GM21367 (cell line): ENCODE measurements around the gene UTF1.

ENCODE experiments used
- ATAC-seq: cut with Tn5 transposase; IDR thresholded peaks from one replicate; pipeline ENCODE4 v1.9.1; 2021; ENCODE audit not compliant: unreplicated experiment

The UTF1 gene

GRCh38 chr10:133243593-133243992 is 13.6 kb downstream of the UTF1 start:
- no peak for ATAC-seq

GRCh38 chr10:133245439-133246235 is 15.6 kb downstream of the UTF1 start:
- no peak for ATAC-seq

DNA sequence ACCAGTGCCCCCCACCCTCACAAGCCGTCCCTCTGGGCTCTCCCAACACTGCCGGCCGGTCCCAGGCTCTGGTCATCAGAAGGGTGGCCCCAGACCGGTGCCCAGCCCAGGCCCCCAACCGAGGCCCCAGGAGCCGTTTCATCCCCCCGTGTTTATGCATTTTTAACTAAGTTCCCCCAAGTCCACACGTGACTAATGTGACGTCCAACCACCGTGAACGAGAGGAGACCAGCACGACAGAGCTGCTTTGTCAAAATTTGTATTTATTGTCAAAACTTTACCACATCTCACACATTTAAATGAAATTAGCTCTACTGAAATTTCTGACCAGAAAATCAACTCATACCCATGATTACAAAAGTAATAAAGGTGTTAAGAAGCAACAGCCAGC is 16.2 kb downstream of the UTF1 start:
- ATAC-seq = no peak

DNA sequence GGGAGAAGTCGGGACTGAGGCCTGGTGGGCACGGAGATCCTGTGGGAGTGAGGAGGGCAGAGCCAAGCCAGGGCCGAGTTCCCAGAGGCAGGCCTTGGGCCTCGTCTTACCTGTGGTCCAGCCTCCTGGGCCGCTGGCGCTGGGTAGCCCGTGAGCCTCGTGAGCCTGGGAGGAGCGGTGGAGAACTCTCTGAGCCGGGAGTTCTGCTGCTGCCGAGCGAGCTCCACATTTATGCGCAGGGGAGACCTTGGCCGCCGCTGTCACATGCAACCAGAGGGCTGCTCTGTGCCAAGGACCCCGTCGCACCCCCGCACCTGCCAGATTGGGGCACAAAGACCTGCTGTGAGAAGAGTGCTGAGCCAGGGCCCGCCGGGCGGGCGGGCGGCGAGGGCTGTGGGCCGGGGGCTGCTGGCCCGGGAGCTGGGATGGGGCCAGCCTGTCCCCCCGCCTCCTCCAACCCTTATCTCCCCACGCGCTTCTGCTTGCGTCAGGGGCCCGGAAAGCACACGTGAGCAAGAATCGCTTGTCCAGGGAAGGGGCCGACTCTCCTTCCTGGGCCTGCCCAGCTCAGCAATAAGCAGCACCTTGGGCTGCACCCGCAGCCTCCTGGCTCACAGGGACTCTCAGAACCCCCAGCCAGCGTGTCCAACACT is 17.8 kb downstream of the UTF1 start:
- no peak for ATAC-seq

DNA sequence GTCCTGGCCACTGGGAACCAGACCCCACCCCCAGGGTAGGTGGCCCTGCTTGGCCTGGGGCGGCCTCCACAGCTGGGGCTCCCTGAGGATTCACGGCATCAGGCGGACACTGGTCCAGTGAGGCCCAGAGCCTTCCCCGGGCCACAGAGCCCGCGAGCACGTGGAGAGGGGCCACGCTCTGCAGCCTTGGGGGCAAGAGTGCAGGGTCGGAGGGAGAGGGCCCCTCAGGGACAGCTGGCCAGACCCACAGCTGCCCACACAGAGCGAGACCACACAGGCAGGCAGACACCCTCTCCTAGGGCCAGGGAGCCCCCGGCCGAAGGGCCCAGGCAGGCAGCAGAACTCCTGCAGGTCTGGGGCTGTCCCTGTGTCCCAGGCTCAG is 18.3 kb downstream of the UTF1 start:
- ATAC-seq = no peak

DNA sequence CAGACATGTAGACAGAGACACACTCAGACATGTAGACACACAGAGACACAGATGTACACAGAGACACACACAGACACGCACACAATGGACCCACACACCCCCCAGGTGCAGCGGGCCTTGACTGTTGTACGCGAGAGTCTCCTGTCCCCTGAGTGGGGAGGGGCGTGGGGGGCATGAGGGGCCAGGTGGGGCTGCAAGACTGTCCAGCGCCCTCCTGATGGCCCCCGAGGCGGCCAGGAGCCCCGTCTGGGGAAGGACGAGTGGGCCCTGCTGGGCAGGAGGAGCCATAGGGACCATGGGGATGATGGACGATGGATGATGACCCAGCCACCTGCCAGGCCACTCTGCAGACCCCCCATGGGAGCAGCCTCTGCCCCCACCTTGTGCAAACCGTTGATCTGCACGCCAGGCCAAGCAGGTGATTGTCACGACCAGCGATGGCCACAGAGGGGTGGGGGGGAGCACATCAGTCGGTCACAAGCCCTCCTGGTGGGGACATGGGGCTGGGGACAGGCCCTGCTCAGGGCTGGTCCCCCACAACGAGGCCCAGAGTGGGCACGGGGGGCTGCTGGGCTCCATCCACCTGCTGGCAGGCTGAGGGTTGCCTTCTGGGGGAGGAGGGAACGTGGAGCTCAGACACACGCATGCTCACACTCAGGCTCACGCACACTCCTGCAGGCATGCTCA is 19.2 kb downstream of the UTF1 start:
- no peak for ATAC-seq

GRCh38 chr10:133249975-133250754 is 20.1 kb downstream of the UTF1 start:
- no peak for ATAC-seq

DNA sequence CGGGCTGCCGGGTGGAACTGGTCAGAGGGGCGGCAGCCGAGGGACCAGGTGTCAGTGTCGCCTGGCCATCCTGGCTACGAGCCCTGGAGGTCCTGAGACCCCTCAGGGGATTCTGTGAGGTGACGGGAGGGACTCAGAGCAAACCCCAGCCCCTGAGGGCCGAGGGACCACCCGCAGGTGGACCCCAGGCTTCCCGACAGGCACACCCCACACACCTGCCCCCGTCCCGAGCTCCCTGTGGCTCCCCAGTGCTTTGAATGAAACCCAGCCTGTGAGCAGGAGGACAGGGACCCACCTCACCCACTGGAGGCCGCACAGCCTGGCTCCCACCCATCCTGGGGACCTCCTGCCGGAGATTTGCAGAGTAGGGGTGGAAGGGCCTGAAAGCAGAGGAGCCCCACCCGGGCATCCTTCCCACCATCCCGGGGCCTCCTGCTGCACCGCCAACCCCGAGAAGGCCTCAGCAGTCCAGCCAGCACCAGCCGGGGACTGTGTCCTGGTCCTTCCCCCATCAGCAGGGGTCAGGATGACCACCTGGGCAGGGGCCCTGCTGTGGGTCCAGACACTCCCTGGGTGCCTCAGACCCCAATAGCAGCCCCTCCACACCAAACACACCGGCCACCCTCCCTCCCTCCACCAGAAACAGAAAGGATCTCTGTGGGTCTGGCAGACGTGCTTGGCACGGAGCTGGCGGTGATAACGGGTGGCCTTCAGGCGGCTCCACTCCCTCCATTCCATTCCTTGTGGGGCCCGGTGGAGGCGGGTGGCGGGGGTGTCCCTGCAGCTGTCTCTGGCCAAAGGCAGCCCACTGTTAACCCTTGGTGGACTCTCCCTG is 21.6 kb downstream of the UTF1 start:
- no peak for ATAC-seq

DNA sequence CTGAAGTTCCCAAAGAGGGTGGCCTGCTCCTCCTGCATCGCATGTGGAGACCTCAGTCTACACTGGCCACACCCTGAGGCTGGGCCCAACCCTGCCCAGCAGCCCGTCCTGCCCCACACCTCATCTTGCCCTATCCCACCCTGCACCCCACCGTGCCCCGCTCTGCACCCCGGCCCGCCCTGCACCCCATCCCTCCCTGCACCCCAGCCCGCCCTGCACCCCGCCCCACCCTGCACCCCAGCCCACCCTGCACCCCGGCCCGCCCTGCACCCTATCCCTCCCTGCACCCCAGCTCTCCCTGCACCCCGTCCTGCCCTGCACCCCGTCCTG is 22.2 kb downstream of the UTF1 start:
- ATAC-seq = no peak

DNA sequence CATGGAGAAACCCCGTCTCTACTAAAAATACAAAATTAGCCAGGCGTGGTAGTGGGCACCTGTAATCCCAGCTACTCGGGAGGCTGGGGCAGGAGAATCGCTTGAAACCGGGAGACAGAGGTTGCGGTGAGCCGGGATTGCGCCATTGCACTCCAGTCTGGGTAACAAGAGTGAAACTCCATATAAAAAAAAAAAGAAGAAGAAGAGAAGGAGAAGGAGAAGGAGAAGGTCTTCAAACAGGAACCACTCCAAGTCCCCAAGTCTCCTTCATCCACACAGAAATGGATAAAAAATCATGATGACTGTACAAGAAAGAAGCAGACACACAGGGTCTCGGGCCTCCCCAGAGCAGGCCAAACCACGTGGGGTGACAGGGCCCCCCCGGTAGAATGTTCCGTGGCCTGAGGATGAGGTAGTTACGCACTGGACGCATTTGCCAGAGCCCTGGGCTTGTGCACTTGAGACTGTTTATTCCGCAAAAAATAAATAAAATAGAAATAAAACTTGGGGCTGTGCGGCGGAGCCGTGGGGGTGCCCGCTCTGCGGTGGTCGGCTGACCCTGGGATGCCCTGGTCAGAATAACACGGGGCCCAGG is 23.4 kb downstream of the UTF1 start:
- ATAC-seq = no peak

GRCh38 chr10:133254421-133255120 is 24.6 kb downstream of the UTF1 start:
- ATAC-seq = no peak

GRCh38 chr10:133255323-133255722 is 25.3 kb downstream of the UTF1 start:
- no peak for ATAC-seq

GRCh38 chr10:133257489-133258065 is 27.6 kb downstream of the UTF1 start:
- no peak for ATAC-seq

- ATAC-seq = no peak
These were observed 28.2 kb downstream of the UTF1 start for GRCh38 chr10:133258066-133258817.

GRCh38 chr10:133258818-133259601 is 29.0 kb downstream of the UTF1 start:
- ATAC-seq = no peak

DNA sequence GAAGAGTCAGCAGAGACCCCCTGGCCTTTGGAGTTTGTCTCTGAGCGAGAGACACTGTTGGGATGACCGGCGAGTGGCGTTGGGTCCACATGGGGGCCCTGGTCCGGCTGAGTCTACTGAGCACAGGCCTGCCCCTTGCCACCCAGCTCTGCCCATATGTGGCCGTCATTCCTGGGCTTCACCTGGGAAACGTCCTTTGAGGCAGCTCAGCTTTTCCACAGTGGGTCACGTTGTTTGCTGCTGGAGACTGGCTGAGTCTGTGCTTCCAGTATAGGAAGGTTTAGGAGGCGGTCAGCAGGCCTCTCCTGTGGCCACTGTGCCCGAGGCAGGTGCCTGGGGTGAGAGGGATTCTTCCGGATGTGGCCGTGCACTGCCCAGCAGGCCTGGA is 29.6 kb downstream of the UTF1 start:
- ATAC-seq = no peak

DNA sequence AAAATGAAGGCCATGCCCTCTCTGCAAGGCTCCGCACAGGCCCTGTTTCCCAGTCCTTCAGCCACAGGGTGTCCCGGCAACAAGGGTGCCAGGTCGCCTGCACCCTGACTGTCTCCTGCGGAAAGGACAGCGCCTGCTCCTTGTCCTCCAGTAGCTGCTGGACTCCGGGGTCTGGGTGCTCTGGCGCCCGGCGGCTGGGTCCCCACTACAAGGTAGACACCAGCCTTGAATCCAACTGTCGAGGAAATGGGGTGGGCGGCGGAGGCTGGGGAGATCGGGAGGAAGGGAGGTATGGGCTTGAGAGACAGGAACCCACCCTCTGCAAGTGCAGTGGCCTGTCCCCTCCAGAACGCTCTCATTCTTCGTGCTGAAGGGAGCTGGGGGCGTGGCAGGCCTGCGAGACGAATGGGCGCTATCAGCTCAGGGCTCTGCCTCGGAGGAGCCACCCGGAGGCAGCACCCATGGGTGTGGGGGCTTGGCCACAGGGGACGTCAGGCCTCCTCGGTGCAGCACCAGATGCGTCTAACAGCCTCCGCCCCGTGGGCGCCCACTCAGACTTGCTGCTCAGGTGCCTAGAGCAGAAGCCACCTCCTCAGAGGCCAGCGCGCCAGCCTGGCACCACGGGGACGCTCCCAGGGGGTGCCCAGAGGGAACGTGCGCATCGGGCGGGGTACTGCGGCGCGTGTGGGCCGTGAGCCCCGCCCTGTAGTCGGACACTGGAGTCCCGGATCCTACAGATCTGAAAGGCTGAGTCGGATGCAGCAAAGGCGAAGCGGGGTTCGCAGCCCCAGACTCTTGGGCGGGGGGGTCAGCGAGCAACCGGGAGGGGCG is 31.1 kb downstream of the UTF1 start:
- ATAC-seq = peak; percentile 42
